CD4-positive, alpha-beta memory T cell (primary cell): ENCODE results near the gene TGFBR2. TPM values are rescaled to one million over a fixed set of nuclear protein-coding genes. Genes with fewer than 3 reads are reported as not detected.
A peak's percentile ranks its signal among the peaks of the same experiment; 100 is the strongest.

Experiments used
- CTCF ChIA-PET: fragments of 350-600 bp; sonication (Branson Sonifier 250); formaldehyde crosslinking; loops from one replicate; lab custom pipeline; 2021; ENCODE audit warnings: inconsistent platforms; ENCODE audit not compliant: partially characterized antibody; lab: Charles Lee
- POLR2A ChIA-PET: fragments of 350-600 bp; sonication (Branson Sonifier 250); formaldehyde crosslinking; loops from one replicate; lab custom pipeline; 2021; ENCODE audit not compliant: partially characterized antibody; lab: Charles Lee
- DNase-seq, 5 donors: peaks; one replicate each; pipeline versions ENCODE4 v3.0.0 to v3.0.0-alpha.2; 2020 to 2022; ENCODE audit warnings: mixed read lengths in 1 of 5
- H3K27ac ChIP-seq: one replicate; pipeline ENCODE4 v1.7.0; 2013; ENCODE audit warnings: low read depth, low read length
- H3K27me3 ChIP-seq: 2 replicates; pipeline ENCODE4 v1.7.0; 2013; ENCODE audit warnings: mild to moderate bottlenecking, low read length, moderate library complexity; ENCODE audit not compliant: insufficient read depth
- H3K36me3 ChIP-seq: 2 replicates; pipeline ENCODE4 v1.7.0; 2013; ENCODE audit warnings: mild to moderate bottlenecking, low read length, moderate library complexity; ENCODE audit not compliant: insufficient read depth
- H3K4me1 ChIP-seq: 2 replicates; pipeline ENCODE4 v1.7.0; 2013; ENCODE audit warnings: mild to moderate bottlenecking, low read length, moderate library complexity; ENCODE audit not compliant: insufficient read depth
- H3K4me3 ChIP-seq, 2 donors: one replicate each; pipeline ENCODE4 v1.7.0; 2013; ENCODE audit warnings: low read length in 2 of 2, mild to moderate bottlenecking in 1 of 2
- H3K9me3 ChIP-seq, 2 donors: one replicate each; pipeline ENCODE4 v1.7.0; 2013; ENCODE audit warnings: low read length in 2 of 2, control low read depth in 1 of 2; ENCODE audit not compliant: control insufficient read depth in 1 of 2
- H3K27ac Mint-ChIP-seq, 7 donors: one replicate each; pipeline ENCODE4 v1.8.0; 2020 to 2021; ENCODE audit warnings: mixed read lengths in 7 of 7, mild to moderate bottlenecking in 6 of 7, inconsistent platforms in 3 of 7, moderate library complexity in 3 of 7
- H3K27me3 Mint-ChIP-seq, 2 donors: one replicate each; pipeline ENCODE4 v1.8.0; 2020 to 2021; ENCODE audit warnings: mixed read lengths in 2 of 2
- H3K36me3 Mint-ChIP-seq, 2 donors: one replicate each; pipeline ENCODE4 v1.8.0; 2020 to 2021; ENCODE audit warnings: mixed read lengths in 2 of 2, inconsistent platforms in 1 of 2, mild to moderate bottlenecking in 1 of 2
- H3K4me1 Mint-ChIP-seq, 4 donors: one replicate each; pipeline ENCODE4 v1.8.0; 2020 to 2021; ENCODE audit warnings: mixed read lengths in 4 of 4, mild to moderate bottlenecking in 1 of 4
- H3K4me3 Mint-ChIP-seq, 8 donors: one replicate each; pipeline ENCODE4 v1.8.0; 2020 to 2021; ENCODE audit warnings: mixed read lengths in 8 of 8, mild to moderate bottlenecking in 7 of 8, moderate library complexity in 6 of 8, inconsistent platforms in 3 of 8
- H3K9me3 Mint-ChIP-seq, 8 donors: one replicate each; pipeline ENCODE4 v1.8.0; 2020 to 2021; ENCODE audit warnings: mixed read lengths in 8 of 8, mild to moderate bottlenecking in 5 of 8, inconsistent platforms in 3 of 8, moderate library complexity in 1 of 8
- intact Hi-C: fragments of 100-400 bp; cut with micrococcal nuclease; formaldehyde crosslinking; loops from one replicate; pipeline ENCODE4 v1.15.1; 2023
- polyA plus RNA-seq, 2 donors: library from polyadenylated mRNA; unstranded; fragments of 300-500 nt; fragmentation: Illumina TruSeq; gene quantifications; one replicate each; pipeline ENCODE4 v1.2.3, GENCODE V29; 2021
- total RNA-seq, 2 experiments: library from RNA; stranded (reverse); gene quantifications; one replicate each; pipeline ENCODE4 v1.2.3, GENCODE V29; 2021

The TGFBR2 gene
- total and polyA plus RNA-seq, 4 experiments from 2014 or later: 58.7 to 110 (median 110) TPM

DNA sequence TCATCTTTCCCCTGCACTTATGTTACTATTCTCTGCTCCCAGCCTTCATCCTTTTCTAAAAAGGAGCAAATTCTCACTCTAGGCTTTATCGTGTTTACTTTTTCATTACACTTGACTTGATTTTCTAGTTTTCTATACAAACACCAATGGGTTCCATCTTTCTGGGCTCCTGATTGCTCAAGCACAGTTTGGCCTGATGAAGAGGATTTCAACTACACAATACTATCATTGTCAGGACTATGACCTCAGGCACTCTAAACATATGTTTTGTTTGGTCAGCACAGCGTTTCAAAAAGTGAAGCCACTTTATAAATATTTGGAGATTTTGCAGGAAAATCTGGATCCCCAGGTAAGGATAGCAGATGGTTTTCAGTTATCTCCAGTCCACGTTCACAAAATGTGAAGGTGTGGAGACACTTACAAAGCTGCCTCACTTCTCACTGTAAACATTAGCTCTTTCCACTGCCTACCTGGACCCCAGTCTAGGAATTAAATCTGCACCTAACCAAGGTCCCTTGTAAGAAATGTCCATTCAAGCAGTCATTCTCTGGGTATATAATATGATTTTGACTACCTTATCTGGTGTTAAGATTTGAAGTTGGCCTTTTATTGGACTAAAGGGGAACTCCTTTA lies 86.2 kb downstream of the TGFBR2 start:
- ChIA-PET CTCF (interaction anchor here (0.6 to 6.5 kb wide), 56 partner anchors 8 to 679 kb away, joined by 3 to 74 read pairs (median 4); no protein-coding TSS in a partner anchor), POLR2A (interaction anchor here (0.8 to 4.5 kb wide), 12 partner anchors 10 to 373 kb away, joined by 3 to 18 read pairs (median 4); partner anchors contain the start of gene TGFBR2)
- Histone ChIP-seq H3K9me3 (no peaks in the 10 kb centered on the region), H3K4me1 (peaks cover 35% of the 10 kb centered on the region), H3K27ac (no peak overlapping the region), H3K36me3 (peaks cover 67% of the 10 kb centered on the region), H3K4me3 (no peak overlapping the region), H3K27me3 (no peaks in the 10 kb centered on the region)
- intact Hi-C loops: loop anchor here (1.0 to 5.0 kb wide), 8 partner anchors 34 to 650 kb away; no protein-coding TSS in a partner anchor
- H3K4me1 Mint-ChIP-seq: peaks cover 40 to 56% (median 47%) of the 10 kb centered on the region in 4 donors
- no peak for DNase-seq
- H3K36me3 Mint-ChIP-seq: peaks cover 71 to 90% of the 10 kb centered on the region in 2 donors
- no peaks in the 10 kb centered on the region for H3K27me3 Mint-ChIP-seq
- peak overlapping the region in 6 of 7 donors; percentile 33 to 74 (median 48) for H3K27ac Mint-ChIP-seq
- H3K9me3 Mint-ChIP-seq: no peaks in the 10 kb centered on the region
- no peak overlapping the region for H3K4me3 Mint-ChIP-seq

DNA sequence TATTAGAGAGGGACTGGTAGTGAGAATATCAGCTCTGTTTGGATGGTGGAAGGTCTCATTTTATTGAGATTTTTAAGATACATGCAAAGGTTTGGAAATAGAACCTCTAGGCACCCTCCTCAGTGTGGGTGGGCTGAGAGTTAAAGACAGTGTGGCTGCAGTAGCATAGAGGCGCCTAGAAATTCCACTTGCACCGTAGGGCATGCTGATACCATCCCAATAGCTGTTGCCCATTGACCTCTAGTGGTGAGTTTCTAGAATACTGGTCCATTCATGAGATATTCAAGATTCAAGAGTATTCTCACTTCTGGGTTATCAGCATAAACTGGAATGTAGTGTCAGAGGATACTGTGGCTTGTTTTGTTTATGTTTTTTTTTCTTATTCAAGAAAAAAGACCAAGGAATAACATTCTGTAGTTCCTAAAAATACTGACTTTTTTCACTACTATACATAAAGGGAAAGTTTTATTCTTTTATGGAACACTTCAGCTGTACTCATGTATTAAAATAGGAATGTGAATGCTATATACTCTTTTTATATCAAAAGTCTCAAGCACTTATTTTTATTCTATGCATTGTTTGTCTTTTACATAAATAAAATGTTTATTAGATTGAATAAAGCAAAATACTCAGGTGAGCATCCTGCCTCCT lies 87.2 kb downstream of the TGFBR2 start:
- Histone ChIP-seq H3K27ac (no peak overlapping the region), H3K27me3 (no peaks in the 10 kb centered on the region)
- H3K27ac Mint-ChIP-seq: peak overlapping the region; percentile 17 to 86 (median 47)

DNA sequence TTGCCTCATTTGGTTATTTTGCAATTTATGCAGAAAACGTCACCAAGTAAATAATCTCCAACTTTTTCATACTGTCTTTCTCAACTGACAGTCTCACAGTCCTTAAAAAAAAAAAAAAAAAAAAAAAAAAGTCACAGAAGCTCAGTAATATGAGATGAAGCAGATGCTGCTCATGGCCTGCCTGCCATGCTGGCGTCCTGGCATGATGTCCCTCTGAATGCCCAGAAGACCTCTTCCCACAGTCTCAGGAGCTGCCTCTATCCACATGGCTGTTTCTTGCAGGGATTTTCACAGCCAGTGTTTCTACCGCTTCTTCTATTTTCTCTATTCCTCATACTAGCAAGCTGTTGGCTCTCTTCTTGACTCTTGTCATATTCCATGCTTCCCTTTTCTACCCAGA lies 87.7 kb downstream of the TGFBR2 start:
- ChIA-PET CTCF (interaction anchor here (0.7 to 6.5 kb wide), 41 partner anchors 10 to 680 kb away, joined by 3 to 74 read pairs (median 5); no protein-coding TSS in a partner anchor), POLR2A (interaction anchor here (0.9 to 4.5 kb wide), 13 partner anchors 10 to 375 kb away, joined by 3 to 18 read pairs (median 4); partner anchors contain the start of gene TGFBR2)
- H3K9me3 Mint-ChIP-seq: no peaks in the 10 kb centered on the region
- Histone ChIP-seq H3K27me3 (no peaks in the 10 kb centered on the region), H3K4me1 (peaks cover 20% of the 10 kb centered on the region), H3K4me3 (no peak overlapping the region), H3K9me3 (no peaks in the 10 kb centered on the region), H3K27ac (no peak overlapping the region), H3K36me3 (peaks cover 54% of the 10 kb centered on the region)
- H3K36me3 Mint-ChIP-seq: peaks cover 60 to 84% of the 10 kb centered on the region in 2 donors
- H3K4me1 Mint-ChIP-seq: peaks cover 29 to 41% (median 33%) of the 10 kb centered on the region in 4 donors
- peak overlapping the region in 3 of 7 donors; percentile 16 to 58 (median 41) for H3K27ac Mint-ChIP-seq
- H3K27me3 Mint-ChIP-seq: no peaks in the 10 kb centered on the region
- H3K4me3 Mint-ChIP-seq: no peak overlapping the region
- intact Hi-C loops: loop anchor here (5.0 kb wide), 1 partner anchor 257 kb away; no protein-coding TSS in a partner anchor
- no peak for DNase-seq

More for the DNA sequence above, 87.2 kb downstream of the TGFBR2 start:
- H3K4me3 ChIP-seq: no peak overlapping the region
- peak; percentile 60 to 70 (median 67) for DNase-seq
- ChIA-PET CTCF (interaction anchor here (0.6 to 6.5 kb wide), 70 partner anchors 8 to 680 kb away, joined by 3 to 74 read pairs (median 4); no protein-coding TSS in a partner anchor), POLR2A (interaction anchor here (0.8 to 4.5 kb wide), 14 partner anchors 11 to 374 kb away, joined by 3 to 18 read pairs (median 4); partner anchors contain the start of gene TGFBR2)
- Mint-ChIP-seq H3K4me1 (peaks cover 34 to 46% (median 38%) of the 10 kb centered on the region in 4 donors), H3K9me3 (no peaks in the 10 kb centered on the region), H3K27me3 (no peaks in the 10 kb centered on the region), H3K4me3 (no peak overlapping the region), H3K36me3 (peaks cover 64 to 89% of the 10 kb centered on the region in 2 donors)
- H3K9me3 ChIP-seq: no peaks in the 10 kb centered on the region
- H3K4me1 ChIP-seq: peaks cover 26% of the 10 kb centered on the region
- intact Hi-C loops: loop anchor here (1.0 to 5.0 kb wide), 8 partner anchors 35 to 651 kb away; no protein-coding TSS in a partner anchor
- peaks cover 59% of the 10 kb centered on the region for H3K36me3 ChIP-seq

DNA sequence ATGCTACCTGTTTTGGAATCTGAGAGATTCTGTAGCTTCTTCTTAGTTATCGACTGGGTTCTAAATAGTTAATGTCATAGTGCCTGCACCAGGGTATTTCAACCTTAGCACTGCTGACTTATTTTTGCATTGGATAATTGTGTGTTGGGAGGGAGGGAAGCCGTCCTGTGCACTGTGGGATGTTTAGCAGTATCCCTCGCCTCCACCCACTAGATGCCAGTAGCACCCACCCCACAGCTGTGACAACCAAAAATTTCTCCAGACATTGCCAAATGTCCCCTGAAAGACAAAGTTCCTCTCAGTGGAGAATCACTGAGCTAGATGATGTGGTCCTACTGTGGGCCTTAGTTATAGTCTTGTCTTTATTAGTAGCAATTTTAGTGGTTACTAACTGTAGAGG lies 88.3 kb downstream of the TGFBR2 start:
- Mint-ChIP-seq H3K9me3 (no peaks in the 10 kb centered on the region), H3K27ac (peak overlapping the region in 3 of 7 donors; percentile 16 to 58 (median 41)), H3K4me3 (no peak overlapping the region), H3K27me3 (no peaks in the 10 kb centered on the region), H3K4me1 (peaks cover 27 to 36% (median 31%) of the 10 kb centered on the region in 4 donors), H3K36me3 (peaks cover 60 to 79% of the 10 kb centered on the region in 2 donors)
- H3K27me3 ChIP-seq: no peaks in the 10 kb centered on the region
- no peak overlapping the region for H3K27ac ChIP-seq
- CTCF ChIA-PET: interaction anchor here (0.6 to 6.5 kb wide), 20 partner anchors 12 to 681 kb away, joined by 3 to 74 read pairs (median 5); no protein-coding TSS in a partner anchor
- DNase-seq: no peak
- H3K36me3 ChIP-seq: peaks cover 49% of the 10 kb centered on the region
- POLR2A ChIA-PET: interaction anchor here (0.9 to 4.5 kb wide), 4 partner anchors 9 to 88 kb away, joined by 3 to 18 read pairs (median 6); partner anchors contain the start of gene TGFBR2
- H3K4me3 ChIP-seq: no peak overlapping the region
- H3K4me1 ChIP-seq: peaks cover 15% of the 10 kb centered on the region
- H3K9me3 ChIP-seq: no peaks in the 10 kb centered on the region
- intact Hi-C loops: loop anchor here (5.0 kb wide), 1 partner anchor 257 kb away; no protein-coding TSS in a partner anchor

DNA sequence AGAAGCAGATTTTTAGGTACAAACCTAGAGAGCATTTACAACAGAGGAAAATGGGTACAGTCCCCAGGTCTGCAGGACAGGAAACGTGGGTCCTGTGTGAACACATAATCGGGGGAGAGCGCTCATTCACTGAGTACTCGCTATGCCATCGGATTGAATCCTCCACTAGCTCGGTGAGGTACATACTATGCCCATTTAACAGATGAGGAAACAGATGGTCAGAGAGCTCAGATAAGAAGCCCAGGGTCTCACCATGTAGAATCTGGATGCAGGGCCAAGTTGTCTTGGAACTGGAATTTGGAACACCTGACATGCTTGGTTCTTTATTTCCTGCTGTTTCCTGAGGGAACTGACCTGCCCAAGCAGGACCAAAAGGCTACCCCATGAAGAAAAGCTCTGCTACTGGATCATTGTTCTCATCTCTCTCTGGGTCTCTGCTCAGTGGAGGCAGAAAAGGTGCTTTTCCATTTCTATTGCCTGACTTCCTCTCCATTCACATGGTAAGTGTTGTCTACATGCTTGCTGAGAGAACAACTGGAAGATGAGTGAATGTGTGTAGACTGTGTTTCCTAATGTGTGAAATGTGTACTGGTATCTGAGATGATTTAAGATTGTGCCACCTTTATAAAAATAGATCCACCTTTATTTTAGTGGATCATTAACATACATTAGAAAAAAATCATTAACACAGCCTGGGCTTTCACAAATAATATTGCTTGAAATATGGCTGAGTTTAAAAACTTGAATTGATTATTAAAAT lies 89.1 kb downstream of the TGFBR2 start:
- ChIA-PET POLR2A (interaction anchor here (1.6 to 4.5 kb wide), 2 partner anchors 12 to 38 kb away, joined by 3 to 18 read pairs; no protein-coding TSS in a partner anchor), CTCF (interaction anchor here (0.6 to 6.5 kb wide), 11 partner anchors 38 to 682 kb away, joined by 3 to 74 read pairs (median 3); no protein-coding TSS in a partner anchor)
- DNase-seq: no peak
- Histone ChIP-seq H3K27ac (no peak overlapping the region), H3K9me3 (no peaks in the 10 kb centered on the region), H3K4me1 (peaks cover 7% of the 10 kb centered on the region), H3K27me3 (no peaks in the 10 kb centered on the region), H3K36me3 (peaks cover 42% of the 10 kb centered on the region), H3K4me3 (no peak overlapping the region)
- peaks cover 26 to 29% (median 27%) of the 10 kb centered on the region in 4 donors for H3K4me1 Mint-ChIP-seq
- H3K9me3 Mint-ChIP-seq: no peaks in the 10 kb centered on the region
- intact Hi-C loops: no loop called here
- H3K4me3 Mint-ChIP-seq: no peak overlapping the region
- H3K36me3 Mint-ChIP-seq: peaks cover 52 to 73% of the 10 kb centered on the region in 2 donors
- H3K27me3 Mint-ChIP-seq: no peaks in the 10 kb centered on the region
- peak overlapping the region in 3 of 7 donors; percentile 16 to 46 (median 39) for H3K27ac Mint-ChIP-seq

DNA sequence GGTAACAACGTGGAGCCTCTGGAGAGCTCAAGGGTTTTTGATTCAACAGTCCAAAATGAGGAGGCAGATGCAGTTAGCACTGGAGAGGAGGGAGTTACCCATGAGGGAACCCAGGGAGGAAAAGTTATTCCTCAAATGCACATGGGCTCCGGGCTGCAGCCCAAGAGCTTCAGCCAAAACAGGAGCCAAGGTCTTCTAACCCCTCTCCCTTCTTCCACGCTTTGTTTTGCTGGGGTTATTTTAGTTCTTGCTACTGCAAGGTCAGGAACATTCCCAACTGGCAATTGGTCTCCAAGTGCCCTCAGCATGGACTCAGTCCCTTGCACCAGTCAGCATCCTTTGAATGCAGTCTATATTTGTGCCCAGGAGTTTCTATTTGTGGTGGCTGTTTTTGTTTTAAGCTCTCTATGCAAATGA lies 90.0 kb downstream of the TGFBR2 start:
- Histone ChIP-seq H3K4me1 (no peaks in the 10 kb centered on the region), H3K9me3 (no peaks in the 10 kb centered on the region), H3K27me3 (no peaks in the 10 kb centered on the region), H3K4me3 (no peak overlapping the region), H3K27ac (no peak overlapping the region), H3K36me3 (peaks cover 35% of the 10 kb centered on the region)
- ChIA-PET CTCF (interaction anchor here (1.1 to 6.5 kb wide), 5 partner anchors 67 to 588 kb away, joined by 3 to 74 read pairs (median 3); no protein-coding TSS in a partner anchor), POLR2A (interaction anchor here (1.0 to 1.6 kb wide), 2 partner anchors 11 to 91 kb away, joined by 3 read pairs; no protein-coding TSS in a partner anchor)
- H3K27me3 Mint-ChIP-seq: no peaks in the 10 kb centered on the region
- no peak overlapping the region for H3K4me3 Mint-ChIP-seq
- H3K36me3 Mint-ChIP-seq: peaks cover 51 to 68% of the 10 kb centered on the region in 2 donors
- intact Hi-C loops: no loop called here
- no peaks in the 10 kb centered on the region for H3K9me3 Mint-ChIP-seq
- DNase-seq: no peak
- H3K4me1 Mint-ChIP-seq: peaks cover 17 to 23% (median 19%) of the 10 kb centered on the region in 4 donors
- peak overlapping the region in 3 of 7 donors; percentile 23 to 79 (median 49) for H3K27ac Mint-ChIP-seq
